ENCODE data around the gene PCDHB9.
"Not testable (repeated sequence)": the region's sequence is repeated elsewhere in the genome, so short reads cannot be mapped to it uniquely, and the experiment has no call there.

The PCDHB9 gene

GRCh38 chr5:141157356-141157755 lies 29.6 kb upstream of the PCDHB9 start:
- H2BK12ac ChIP-seq (ENCODE audit: low read length in 2 of 2); H3K18ac ChIP-seq (ENCODE audit: low read depth in 1 of 2, low read length in 2 of 2); H4K8ac ChIP-seq (ENCODE audit: low read length); H3K27ac ChIP-seq (ENCODE audit: low read length, poor library complexity, severe bottlenecking); H2AK5ac ChIP-seq (ENCODE audit: low read length, severe bottlenecking); H3K4me2 ChIP-seq (ENCODE audit: low read length, poor library complexity, severe bottlenecking); H2BK5ac ChIP-seq (ENCODE audit: low read depth, low read length, poor library complexity, severe bottlenecking); H3K14ac ChIP-seq (ENCODE audit: low read length in 2 of 2); H3K4me1 ChIP-seq (ENCODE audit: control insufficient read depth, insufficient read depth, low read depth, low read length); DNase-seq; H3K36me3 ChIP-seq (ENCODE audit: control insufficient read depth in 1 of 2, insufficient read depth in 2 of 2, low read depth in 1 of 2, low read length in 2 of 2); H3K9ac ChIP-seq (ENCODE audit: low read length); H3K79me1 ChIP-seq (replicated peaks; ENCODE audit: low read length, poor library complexity, severe bottlenecking); H3K4me3 ChIP-seq (ENCODE audit: insufficient read depth in 1 of 2, low read depth in 1 of 2, low read length in 2 of 2); H3K4ac ChIP-seq (ENCODE audit: low read depth in 1 of 2, low read length in 2 of 2); H2AFZ ChIP-seq (ENCODE audit: low read depth, low read length); H3K23ac ChIP-seq (ENCODE audit: low read length in 2 of 2); H2BK120ac ChIP-seq (ENCODE audit: low read depth, low read length); H4K91ac ChIP-seq (ENCODE audit: low read length); H3K27me3 ChIP-seq (ENCODE audit: control insufficient read depth in 1 of 2, insufficient read depth in 1 of 2, low read length in 2 of 2); H2BK15ac ChIP-seq (ENCODE audit: low read depth, poor library complexity, severe bottlenecking): not testable (repeated sequence)
- H3K9me3 ChIP-seq (ENCODE audit: control insufficient read depth, low read length) = peaks cover 62% of the 10 kb centered on the region
- 91% methylated on average over 12 of the region's 38 CpGs for WGBS

- not testable (repeated sequence) for H3K36me3 ChIP-seq (ENCODE audit: control insufficient read depth in 1 of 2, insufficient read depth in 2 of 2, low read depth in 1 of 2, low read length in 2 of 2); H2BK5ac ChIP-seq (ENCODE audit: low read depth, low read length, poor library complexity, severe bottlenecking); H3K14ac ChIP-seq (ENCODE audit: low read length in 2 of 2); DNase-seq; H3K4me1 ChIP-seq (ENCODE audit: control insufficient read depth, insufficient read depth, low read depth, low read length); H2AFZ ChIP-seq (ENCODE audit: low read depth, low read length); H2BK12ac ChIP-seq (ENCODE audit: low read length in 2 of 2); H3K4ac ChIP-seq (ENCODE audit: low read depth in 1 of 2, low read length in 2 of 2); H3K27ac ChIP-seq (ENCODE audit: low read length, poor library complexity, severe bottlenecking); H3K27me3 ChIP-seq (ENCODE audit: control insufficient read depth in 1 of 2, insufficient read depth in 1 of 2, low read length in 2 of 2); H3K18ac ChIP-seq (ENCODE audit: low read depth in 1 of 2, low read length in 2 of 2); H4K91ac ChIP-seq (ENCODE audit: low read length); H3K4me3 ChIP-seq (ENCODE audit: insufficient read depth in 1 of 2, low read depth in 1 of 2, low read length in 2 of 2); H3K79me1 ChIP-seq (replicated peaks; ENCODE audit: low read length, poor library complexity, severe bottlenecking); H3K9ac ChIP-seq (ENCODE audit: low read length); H3K23ac ChIP-seq (ENCODE audit: low read length in 2 of 2); H3K4me2 ChIP-seq (ENCODE audit: low read length, poor library complexity, severe bottlenecking); H2BK120ac ChIP-seq (ENCODE audit: low read depth, low read length); H4K8ac ChIP-seq (ENCODE audit: low read length); H2AK5ac ChIP-seq (ENCODE audit: low read length, severe bottlenecking); H2BK15ac ChIP-seq (ENCODE audit: low read depth, poor library complexity, severe bottlenecking)
- peaks cover 59% of the 10 kb centered on the region for H3K9me3 ChIP-seq (ENCODE audit: control insufficient read depth, low read length)
- WGBS = 90% methylated on average over 18 of the region's 28 CpGs
These were observed 29.1 kb upstream of the PCDHB9 start for GRCh38 chr5:141157901-141158300.

DNA sequence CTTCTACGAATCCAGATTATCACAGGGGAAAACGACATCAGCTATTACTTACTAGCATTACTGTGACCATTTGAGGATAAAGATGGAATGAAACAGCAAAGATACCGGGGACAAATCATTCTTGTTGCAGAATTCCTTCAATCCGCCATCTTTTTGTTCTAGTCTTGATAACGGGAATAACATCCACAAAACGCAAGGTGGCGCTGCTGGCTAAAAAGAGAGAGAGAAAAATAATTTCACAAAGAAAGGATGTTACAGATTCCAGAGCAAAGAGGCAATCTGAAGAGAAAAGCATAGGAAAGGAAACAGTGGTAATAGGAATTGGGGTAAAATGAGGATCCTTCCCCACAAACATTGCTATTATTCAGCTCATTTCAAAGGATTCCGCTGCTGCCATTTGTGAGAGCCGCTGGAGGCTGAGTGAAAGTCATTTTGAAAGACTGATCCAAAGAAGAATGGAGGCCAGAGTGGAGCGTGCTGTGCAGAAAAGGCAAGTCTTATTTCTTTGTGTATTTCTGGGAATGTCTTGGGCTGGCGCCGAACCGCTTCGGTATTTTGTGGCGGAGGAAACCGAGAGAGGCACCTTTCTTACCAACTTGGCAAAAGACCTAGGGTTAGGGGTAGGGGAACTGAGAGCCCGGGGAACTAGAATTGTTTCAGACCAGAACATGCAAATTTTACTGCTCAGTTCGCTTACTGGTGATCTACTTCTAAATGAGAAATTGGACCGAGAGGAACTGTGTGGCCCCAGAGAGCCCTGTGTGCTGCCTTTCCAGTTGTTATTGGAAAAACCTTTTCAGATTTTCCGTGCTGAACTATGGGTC lies 14.4 kb upstream of the PCDHB9 start, which contains the start of gene PCDHB7:
Gene PCDHB7, plus strand, starts transcription at position 264 of the 824 bp plus-strand sequence. Its CDS starts 192 bp downstream, at position 456.
- WGBS = 76% methylated on average over 20 of the region's 20 CpGs

GRCh38 chr5:141174291-141175104 lies 12.5 kb upstream of the PCDHB9 start:
- WGBS = 94% methylated on average over 68 of the region's 79 CpGs
- peaks cover 56% of the 10 kb centered on the region for H3K9me3 ChIP-seq (ENCODE audit: control insufficient read depth, low read length)
- H3K4me3 ChIP-seq (ENCODE audit: insufficient read depth in 1 of 2, low read depth in 1 of 2, low read length in 2 of 2); H2AFZ ChIP-seq (ENCODE audit: low read depth, low read length); H4K91ac ChIP-seq (ENCODE audit: low read length); H3K18ac ChIP-seq (ENCODE audit: low read depth in 1 of 2, low read length in 2 of 2); H2AK5ac ChIP-seq (ENCODE audit: low read length, severe bottlenecking); H2BK120ac ChIP-seq (ENCODE audit: low read depth, low read length); H2BK5ac ChIP-seq (ENCODE audit: low read depth, low read length, poor library complexity, severe bottlenecking); H3K23ac ChIP-seq (ENCODE audit: low read length in 2 of 2); H2BK12ac ChIP-seq (ENCODE audit: low read length in 2 of 2); H3K9ac ChIP-seq (ENCODE audit: low read length); H3K14ac ChIP-seq (ENCODE audit: low read length in 2 of 2); H3K4me1 ChIP-seq (ENCODE audit: control insufficient read depth, insufficient read depth, low read depth, low read length); H3K27me3 ChIP-seq (ENCODE audit: control insufficient read depth in 1 of 2, insufficient read depth in 1 of 2, low read length in 2 of 2); H3K36me3 ChIP-seq (ENCODE audit: control insufficient read depth in 1 of 2, insufficient read depth in 2 of 2, low read depth in 1 of 2, low read length in 2 of 2); H3K27ac ChIP-seq (ENCODE audit: low read length, poor library complexity, severe bottlenecking); H2BK15ac ChIP-seq (ENCODE audit: low read depth, poor library complexity, severe bottlenecking); H3K79me1 ChIP-seq (replicated peaks; ENCODE audit: low read length, poor library complexity, severe bottlenecking); H3K4ac ChIP-seq (ENCODE audit: low read depth in 1 of 2, low read length in 2 of 2); H3K4me2 ChIP-seq (ENCODE audit: low read length, poor library complexity, severe bottlenecking); DNase-seq; H4K8ac ChIP-seq (ENCODE audit: low read length): not testable (repeated sequence)

More for the DNA sequence above, 14.4 kb upstream of the PCDHB9 start, which contains the start of gene PCDHB7:
- Histone ChIP-seq H3K27me3 (ENCODE audit: control insufficient read depth in 1 of 2, insufficient read depth in 1 of 2, low read length in 2 of 2) (no peaks in the 10 kb centered on the region), H3K14ac (ENCODE audit: low read length in 2 of 2) (no peak within 1 kb of the TSS), H3K4ac (ENCODE audit: low read depth in 1 of 2, low read length in 2 of 2) (no peak within 1 kb of the TSS), H3K9me3 (ENCODE audit: control insufficient read depth, low read length) (peaks cover 61% of the 10 kb centered on the region), H3K4me2 (ENCODE audit: low read length, poor library complexity, severe bottlenecking) (no peak within 1 kb of the TSS), H2AFZ (ENCODE audit: low read depth, low read length) (no peak within 1 kb of the TSS), H2BK120ac (ENCODE audit: low read depth, low read length) (no peak within 1 kb of the TSS), H2BK5ac (ENCODE audit: low read depth, low read length, poor library complexity, severe bottlenecking) (no peak within 1 kb of the TSS), H2AK5ac (ENCODE audit: low read length, severe bottlenecking) (no peak within 1 kb of the TSS), H3K79me1 (replicated peaks; ENCODE audit: low read length, poor library complexity, severe bottlenecking) (no peaks in the 10 kb centered on the region), H4K91ac (ENCODE audit: low read length) (no peak within 1 kb of the TSS), H2BK12ac (ENCODE audit: low read length in 2 of 2) (no peak within 1 kb of the TSS), H3K4me1 (ENCODE audit: control insufficient read depth, insufficient read depth, low read depth, low read length) (no peaks in the 10 kb centered on the region), H3K23ac (ENCODE audit: low read length in 2 of 2) (no peak within 1 kb of the TSS), H3K36me3 (ENCODE audit: control insufficient read depth in 1 of 2, insufficient read depth in 2 of 2, low read depth in 1 of 2, low read length in 2 of 2) (no peaks in the 10 kb centered on the region), H3K9ac (ENCODE audit: low read length) (peak within 1 kb of the TSS; percentile 55), H3K27ac (ENCODE audit: low read length, poor library complexity, severe bottlenecking) (no peak within 1 kb of the TSS), H2BK15ac (ENCODE audit: low read depth, poor library complexity, severe bottlenecking) (no peak within 1 kb of the TSS), H3K4me3 (ENCODE audit: insufficient read depth in 1 of 2, low read depth in 1 of 2, low read length in 2 of 2) (peak within 1 kb of the TSS in 1 of 2 experiments; percentile 59), H3K18ac (ENCODE audit: low read depth in 1 of 2, low read length in 2 of 2) (no peak within 1 kb of the TSS), H4K8ac (ENCODE audit: low read length) (no peak within 1 kb of the TSS)
- peak; percentile 13 for DNase-seq
